SH-SY5Y (cell line): ENCODE measurements around the gene CTNNA3.

Experiments
- GATA2 ChIP-seq: IDR thresholded peaks from 2 replicates; pipeline ENCODE4 v1.6.1; 2011; ENCODE audit warnings: mild to moderate bottlenecking, low read depth, low read length
- GATA3 ChIP-seq: IDR thresholded peaks from 2 replicates; pipeline ENCODE4 v1.6.1; 2011; ENCODE audit warnings: low read depth, mild to moderate bottlenecking, low read length, moderate library complexity

DNA sequence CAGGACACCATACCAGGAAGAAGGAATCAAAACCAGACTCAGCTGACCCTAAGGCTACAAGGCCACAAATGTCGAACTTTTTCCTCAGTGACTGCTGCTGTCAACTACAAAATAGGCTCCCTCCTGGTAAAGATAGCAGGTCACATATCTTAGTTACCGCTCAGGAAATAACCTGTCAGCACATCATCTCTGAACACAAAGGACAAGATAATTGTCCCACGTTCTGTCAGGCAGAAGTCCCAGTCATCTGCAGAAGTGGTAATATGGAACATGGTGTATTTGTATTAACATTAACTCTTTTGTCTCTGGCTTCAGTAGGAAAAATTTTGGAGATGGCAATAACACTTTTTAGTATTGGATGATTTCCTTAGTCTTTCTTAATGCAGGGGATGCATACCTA lies 1400.4 kb downstream of the CTNNA3 start:
- TF ChIP-seq GATA2 (no peak), GATA3 (no peak)
